AML-193 (cell line): ENCODE results near the gene MTRF1.
"Not testable (repeated sequence)": the region's sequence is repeated elsewhere in the genome, so short reads cannot be mapped to it uniquely, and the experiment has no call there.

Experiments used
- DNase-seq, 2 experiments: peaks; one replicate each; lab custom pipeline; 2025; lab: John Stamatoyannopoulos, UW

The MTRF1 gene

GRCh38 chr13:41222259-41222852, 41.0 kb downstream of the MTRF1 start:
- peak; percentile 72 for DNase-seq

- DNase-seq = no peak
Measured at GRCh38 chr13:41220401-41220800, 43.0 kb downstream of the MTRF1 start.

DNA sequence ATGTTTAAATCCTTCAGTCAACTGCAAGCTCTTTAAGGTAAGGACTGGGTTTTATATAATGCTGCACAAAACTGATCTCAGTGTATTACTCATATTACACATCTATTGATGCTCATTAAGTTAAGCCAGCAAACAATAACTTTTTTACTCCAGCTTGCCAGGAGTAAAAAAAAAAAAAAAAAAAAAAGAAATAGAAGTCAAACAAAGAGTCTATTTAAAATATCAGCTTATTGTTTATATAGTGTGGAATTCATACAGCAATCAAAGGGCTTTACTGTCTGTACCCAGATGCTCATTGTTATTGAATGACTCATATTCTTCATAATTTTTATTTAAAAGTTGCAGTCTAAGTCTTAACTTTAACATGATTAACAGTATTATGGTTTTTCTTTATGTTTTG, 47.2 kb downstream of the MTRF1 start:
- DNase-seq = no peak

GRCh38 chr13:41213919-41214318, 49.5 kb downstream of the MTRF1 start:
- no peak for DNase-seq

- DNase-seq = no peak
Measured at GRCh38 chr13:41213316-41213715, 50.1 kb downstream of the MTRF1 start.

DNA sequence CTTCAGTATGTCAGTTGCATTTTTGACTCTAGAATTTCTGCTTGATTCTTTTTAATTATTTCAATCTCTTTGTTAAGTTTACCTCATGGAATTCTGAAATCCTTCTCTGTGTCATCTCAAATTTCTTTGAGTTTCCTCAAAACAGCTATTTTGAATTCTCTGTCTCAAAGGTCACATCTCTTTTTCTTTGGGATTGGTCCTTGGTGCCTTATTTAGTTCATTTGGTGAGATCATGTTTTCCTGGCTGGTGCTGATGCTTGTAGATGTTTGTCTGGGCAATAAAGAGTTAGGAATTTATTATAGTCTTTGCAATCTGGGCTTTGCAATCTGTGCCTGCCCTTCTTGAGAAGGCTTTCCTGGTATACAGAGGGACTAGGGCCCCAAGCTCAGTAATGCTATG, 50.5 kb downstream of the MTRF1 start:
- DNase-seq = no peak

DNA sequence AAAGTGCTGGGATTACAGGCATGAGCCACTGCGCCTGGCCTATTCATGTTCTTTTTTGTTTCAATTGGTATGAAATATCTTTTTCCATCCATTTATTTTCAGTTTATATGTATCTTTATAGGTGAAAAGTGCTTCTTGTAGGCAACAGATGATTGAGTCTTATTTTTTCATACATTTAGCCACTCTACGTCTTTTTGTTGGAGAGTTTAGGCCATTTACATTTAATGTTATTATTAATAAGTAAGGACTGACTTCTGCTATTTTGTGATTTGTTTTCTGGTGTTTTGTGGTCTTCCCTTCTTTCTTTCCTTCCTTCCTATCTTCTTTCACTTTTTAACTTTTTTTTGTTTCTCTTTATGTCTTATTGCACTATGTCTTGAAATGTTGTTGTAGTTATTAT, 52.3 kb downstream of the MTRF1 start:
- no peak for DNase-seq

DNA sequence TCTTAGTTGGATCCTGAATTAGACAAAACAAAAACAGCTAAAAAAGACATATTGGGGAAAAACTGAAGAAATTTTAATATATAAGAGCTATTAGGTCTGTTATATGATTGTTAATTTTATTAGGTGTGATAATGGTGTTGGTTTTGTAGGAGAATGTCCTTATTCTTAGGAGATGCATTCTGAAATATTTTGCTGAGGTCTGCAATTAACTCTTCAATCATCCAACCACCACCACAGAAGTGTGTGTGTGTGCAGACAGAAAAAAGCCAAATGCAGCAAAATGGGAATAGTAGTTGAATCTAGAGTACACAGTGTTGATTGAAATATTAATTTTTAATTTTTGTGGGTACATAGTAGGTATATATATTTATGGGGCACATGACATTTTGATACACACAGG, 56.9 kb downstream of the MTRF1 start:
- DNase-seq = no peak

DNA sequence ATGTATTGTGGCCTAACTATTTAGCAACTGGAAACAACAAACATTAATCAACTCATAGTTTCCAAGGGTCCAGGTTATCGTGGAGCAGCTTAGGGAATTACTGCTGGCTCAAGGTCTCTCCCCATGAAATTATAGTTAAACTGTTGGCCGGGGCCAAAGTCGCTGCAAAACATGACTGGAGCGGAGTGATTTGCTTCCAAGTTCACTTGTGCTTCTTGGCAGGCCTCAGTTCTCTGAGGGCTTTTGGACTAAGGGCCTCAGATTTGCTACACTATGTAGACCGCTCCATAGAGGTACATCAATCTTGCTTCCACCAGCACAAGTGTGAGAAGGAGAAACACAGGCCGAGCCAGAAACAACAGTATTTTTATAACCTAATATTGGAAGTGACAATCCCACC, 59.6 kb downstream of the MTRF1 start:
- no peak for DNase-seq

GRCh38 chr13:41200126-41200525, 63.2 kb downstream of the MTRF1 start:
- no peak for DNase-seq

DNA sequence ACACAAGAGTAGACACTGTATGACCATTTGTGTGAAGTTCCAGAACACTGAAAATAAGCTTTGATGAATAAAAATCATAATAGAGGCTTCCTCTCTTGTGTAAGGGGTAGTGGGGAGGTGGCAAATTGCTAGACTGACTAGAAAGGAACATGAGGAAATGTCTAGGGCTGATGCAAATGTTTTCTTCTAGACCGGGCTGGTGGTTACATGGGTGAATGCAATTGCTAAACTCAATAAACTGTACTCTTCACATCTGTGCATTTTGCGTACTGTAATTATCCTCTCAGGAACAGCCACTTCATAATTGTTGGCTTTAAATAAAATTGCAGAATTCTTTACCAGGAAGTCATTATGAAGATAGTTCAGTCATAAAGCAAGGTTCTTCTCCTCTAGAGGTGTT, 63.9 kb downstream of the MTRF1 start:
- DNase-seq = peak; percentile 61 to 70

DNA sequence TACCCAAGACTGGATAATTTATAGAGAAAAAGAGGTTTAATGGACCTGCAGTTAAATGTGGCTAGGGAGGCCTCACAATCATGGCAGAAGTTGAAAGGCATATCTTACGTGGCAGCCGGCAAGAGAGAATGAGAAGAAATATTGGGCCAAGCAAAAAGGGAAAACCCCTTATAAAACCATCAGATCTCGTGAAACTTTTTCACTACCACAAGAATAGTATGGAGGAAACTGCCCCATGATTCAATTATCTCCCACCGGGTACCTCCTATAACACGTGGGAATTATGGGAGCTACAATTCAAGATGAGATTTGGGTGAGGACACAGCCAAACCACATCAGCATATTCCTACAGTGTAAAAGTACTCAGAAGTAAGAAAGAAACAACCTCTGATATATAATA, 64.3 kb downstream of the MTRF1 start:
- DNase-seq = no peak

- DNase-seq = peak; percentile 70 to 81
Measured at GRCh38 chr13:41196620-41197019, 66.8 kb downstream of the MTRF1 start.

GRCh38 chr13:41196011-41196410, 67.4 kb downstream of the MTRF1 start:
- no peak for DNase-seq

DNA sequence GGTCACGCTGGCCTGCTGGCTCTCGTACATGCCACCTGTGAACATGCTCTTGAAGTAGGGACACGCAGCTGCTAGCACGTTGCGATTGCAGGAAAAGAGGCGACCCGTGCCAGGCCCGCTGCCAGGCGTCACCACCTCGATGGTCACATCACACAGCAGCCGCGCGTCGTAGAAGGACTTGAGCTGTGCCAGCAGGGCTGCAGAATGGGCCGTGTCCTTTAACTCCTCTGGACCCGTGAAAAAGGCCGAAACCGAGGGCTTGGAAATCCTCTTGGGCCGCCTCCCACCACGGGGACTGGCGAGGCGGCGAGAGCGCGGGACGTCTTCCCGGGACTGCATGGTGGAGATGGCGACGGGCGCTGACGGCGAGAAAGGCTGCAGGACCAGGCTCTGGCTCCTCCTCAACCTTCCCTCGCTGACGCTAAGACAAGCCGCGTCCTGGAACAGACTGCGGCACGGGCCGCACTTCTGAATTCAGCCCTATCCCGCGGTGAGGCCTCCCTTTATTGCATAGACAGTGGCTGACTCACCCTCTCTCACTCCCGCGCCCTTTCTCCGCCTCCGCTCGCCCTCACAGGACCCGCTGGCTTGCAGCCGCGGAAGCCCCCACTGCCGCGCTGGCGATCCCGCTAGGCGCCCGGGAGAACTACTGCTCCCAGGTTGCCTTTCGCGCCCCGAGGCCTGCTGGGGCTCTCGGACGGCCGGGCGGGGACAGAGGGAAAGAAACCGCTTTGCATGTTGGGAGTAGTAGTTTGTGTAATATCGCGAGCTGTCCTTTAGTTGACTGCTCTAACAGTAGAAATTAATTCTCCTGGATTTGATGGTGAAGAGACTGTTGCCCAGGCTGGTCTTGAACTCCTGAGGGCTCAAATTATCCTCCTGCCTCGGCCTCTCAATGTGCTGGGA, 69.2 kb downstream of the MTRF1 start, which contains the start of gene KBTBD7:
TSS of gene KBTBD7 (minus strand) at position 651 of the 906 bp plus-strand sequence. CDS start at position 339, 312 bp downstream.
- peak; percentile 98 to 99 for DNase-seq

DNA sequence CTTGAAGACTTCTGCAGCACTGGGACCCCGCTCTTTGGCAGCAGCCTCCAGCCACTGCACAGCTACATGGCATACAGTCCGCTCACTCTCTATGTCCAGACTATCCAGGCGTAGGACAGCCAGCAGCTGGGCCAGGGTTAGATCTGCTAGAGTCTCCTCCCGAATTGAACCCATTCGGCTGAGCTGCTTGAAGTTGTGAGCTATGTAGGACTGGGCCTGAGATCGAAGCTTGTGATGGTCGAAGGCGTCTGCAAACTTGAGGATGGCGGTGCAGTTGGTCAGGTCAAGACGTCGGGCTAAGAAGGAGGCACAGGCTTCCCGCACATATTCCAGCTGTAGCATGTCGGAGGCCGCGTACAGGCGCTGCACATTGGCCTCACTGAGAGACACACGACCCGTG, 69.9 kb downstream of the MTRF1 start:
- no peak for DNase-seq

- no peak for DNase-seq
Measured at GRCh38 chr13:41188584-41188983, 74.8 kb downstream of the MTRF1 start.

GRCh38 chr13:41186481-41186880, 76.9 kb downstream of the MTRF1 start:
- no peak for DNase-seq

- no peak for DNase-seq
Measured at GRCh38 chr13:41182231-41182630, 81.1 kb downstream of the MTRF1 start.

GRCh38 chr13:41179593-41180250, 83.7 kb downstream of the MTRF1 start:
- DNase-seq = no peak

GRCh38 chr13:41178040-41178439, 85.3 kb downstream of the MTRF1 start:
- DNase-seq = peak; percentile 55 to 64

- DNase-seq = peak; percentile 96 to 97
Measured at GRCh38 chr13:41177616-41178015, 85.8 kb downstream of the MTRF1 start.

DNA sequence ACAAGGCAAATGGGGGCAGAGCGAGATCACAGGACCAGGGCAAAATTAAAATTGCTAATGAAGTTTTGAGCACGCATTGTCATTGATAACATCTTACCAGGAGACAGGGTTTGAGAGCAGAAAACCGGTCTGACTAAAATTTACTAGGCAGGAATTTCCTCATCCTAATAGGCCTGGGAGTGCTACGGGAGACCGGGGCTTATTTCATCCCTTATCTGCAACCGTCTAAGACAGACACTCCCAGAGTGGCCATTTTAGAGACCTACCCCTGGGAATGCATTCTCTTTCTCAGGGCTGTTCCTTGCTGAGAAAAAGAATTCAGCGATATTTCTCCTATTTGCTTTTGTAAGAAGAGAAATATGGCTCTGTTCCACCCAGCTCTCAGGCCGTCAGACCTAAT, 87.8 kb downstream of the MTRF1 start:
- DNase-seq = not testable (repeated sequence)
